Fibroblast of lung (primary cell): ENCODE data around the gene LANCL1. TPM values are rescaled to one million over a fixed set of nuclear protein-coding genes. Genes with fewer than 3 reads are reported as not detected.

Experiments
- DNase-seq, 2 donors: peaks; one replicate each; pipeline versions ENCODE4 v3.0.0 to v3.0.0-alpha.2; 2010; ENCODE audit warnings: low read depth in 2 of 2
- H2AFZ ChIP-seq: 2 replicates; pipeline ENCODE4 v1.5.1; 2012; ENCODE audit warnings: low read length, control low read depth, inconsistent platforms
- H3K27ac ChIP-seq: 2 replicates; pipeline ENCODE4 v1.5.1; 2011; ENCODE audit warnings: low read length, control low read depth; ENCODE audit not compliant: insufficient read depth
- H3K27me3 ChIP-seq: 2 replicates; pipeline ENCODE4 v1.5.1; 2011; ENCODE audit warnings: mild to moderate bottlenecking, low read length; ENCODE audit not compliant: control insufficient read depth, insufficient read depth
- H3K36me3 ChIP-seq: 2 replicates; pipeline ENCODE4 v1.5.1; 2011; ENCODE audit warnings: low read length; ENCODE audit not compliant: control insufficient read depth, insufficient read depth
- H3K4me1 ChIP-seq: 2 replicates; pipeline ENCODE4 v1.5.1; 2011; ENCODE audit warnings: low read length; ENCODE audit not compliant: control insufficient read depth, insufficient read depth; ENCODE audit errors: extremely low read depth
- H3K4me2 ChIP-seq: 2 replicates; pipeline ENCODE4 v1.5.1; 2011; ENCODE audit warnings: low read length, control low read depth; ENCODE audit not compliant: insufficient read depth; ENCODE audit errors: extremely low read depth
- H3K4me3 ChIP-seq, 4 experiments: fragments of 200-600 bp in 1 of 4; sonication (generic) in 1 of 4; replicated peaks in 1 of 4; 2 replicates each; pipeline ENCODE4 v1.5.1; 2011 to 2016; ENCODE audit warnings: low read length in 4 of 4, low read depth in 3 of 4, mild to moderate bottlenecking in 3 of 4, control low read depth in 2 of 4, inconsistent platforms in 1 of 4, mixed read lengths in 1 of 4; ENCODE audit not compliant: insufficient read depth in 1 of 4; ENCODE audit errors: control extremely low read depth in 1 of 4
- H3K79me2 ChIP-seq: 2 replicates; pipeline ENCODE4 v1.5.1; 2012; ENCODE audit warnings: mild to moderate bottlenecking, low read length, inconsistent platforms; ENCODE audit not compliant: control insufficient read depth, insufficient read depth
- H3K9ac ChIP-seq: 2 replicates; pipeline ENCODE4 v1.5.1; 2011; ENCODE audit warnings: mild to moderate bottlenecking, low read length, control low read depth; ENCODE audit not compliant: insufficient read depth
- H3K9me3 ChIP-seq: 2 replicates; pipeline ENCODE4 v1.5.1; 2012; ENCODE audit warnings: low read depth, low read length; ENCODE audit not compliant: control insufficient read depth, insufficient read depth
- H4K20me1 ChIP-seq: 2 replicates; pipeline ENCODE4 v1.5.1; 2011; ENCODE audit warnings: low read length; ENCODE audit not compliant: control insufficient read depth, insufficient read depth; ENCODE audit errors: extremely low read depth
- CTCF ChIP-seq, 2 donors: IDR thresholded peaks in 1 of 2; conservative IDR thresholded peaks in 1 of 2; 1 replicate in 1 of 2; 2 replicates in 1 of 2; pipeline ENCODE4 v1.5.1; 2011 to 2012; ENCODE audit warnings: low read length in 2 of 2, control low read depth in 1 of 2, inconsistent platforms in 1 of 2, low read depth in 1 of 2, mild to moderate bottlenecking in 1 of 2
- EZH2 ChIP-seq: IDR thresholded peaks from 2 replicates; pipeline ENCODE4 v1.5.1; 2012; ENCODE audit warnings: low read length, control low read depth, mild to moderate bottlenecking; ENCODE audit errors: missing control alignments
- polyA plus RNA-seq, 2 donors: library from polyadenylated mRNA; depleted of rRNA in 1 of 2; stranded (reverse) in 1 of 2; unstranded in 1 of 2; fragments of >200 nt; gene quantifications; 2 replicates each; pipeline ENCODE4 v1.2.1, GENCODE V29; 2011 to 2012; ENCODE audit warnings: missing spikeins in 1 of 2
- total RNA-seq: library from RNA; depleted of rRNA; stranded (reverse); fragments of >200 nt; gene quantifications from 2 replicates; pipeline ENCODE4 v1.2.1, GENCODE V29; 2014

LANCL1 gene
- total and polyA plus RNA-seq, 2 donors (not counting 1 experiment from before 2014, with no cell fraction given): 56.1 to 71.8 TPM

DNA sequence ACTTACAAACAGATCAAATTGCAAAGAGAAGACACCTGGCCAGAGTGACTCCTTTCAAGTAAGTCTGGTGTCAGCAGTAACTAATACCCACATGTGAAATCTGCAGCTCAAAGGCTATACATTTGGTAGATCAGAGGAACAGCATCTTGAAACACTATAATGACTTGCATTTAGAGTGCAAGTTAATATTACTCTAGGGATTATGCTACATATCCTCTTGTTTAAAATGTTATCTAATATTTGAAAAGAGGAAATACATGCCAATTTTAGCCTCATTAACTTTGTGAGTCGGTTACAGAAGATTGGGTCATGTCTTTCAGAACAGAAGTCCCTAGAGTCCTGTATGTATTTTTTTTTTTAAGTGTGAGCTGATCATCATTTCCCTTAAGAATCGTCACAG is 15.2 kb downstream of the LANCL1 start:
- no peak overlapping the region for H3K4me3 ChIP-seq
- H3K36me3 ChIP-seq: peaks cover 4% of the 10 kb centered on the region
- no peaks in the 10 kb centered on the region for H3K79me2 ChIP-seq
- no peak overlapping the region for H3K9ac ChIP-seq
- no peaks in the 10 kb centered on the region for H3K4me1 ChIP-seq
- H4K20me1 ChIP-seq: no peaks in the 10 kb centered on the region
- TF ChIP-seq CTCF (conservative IDR thresholded peaks at IDR 0.05 in 1 of 2, IDR thresholded peaks at IDR 0.05 in 1 of 2; ENCODE audit: low read depth in 1 of 2, low read length in 2 of 2) (no peak), EZH2 (no peak)
- H3K27ac ChIP-seq: no peak overlapping the region
- no peak overlapping the region for H3K4me2 ChIP-seq
- no peaks in the 10 kb centered on the region for H3K9me3 ChIP-seq
- H2AFZ ChIP-seq: no peak overlapping the region
- no peak for DNase-seq
- H3K27me3 ChIP-seq: no peaks in the 10 kb centered on the region

DNA sequence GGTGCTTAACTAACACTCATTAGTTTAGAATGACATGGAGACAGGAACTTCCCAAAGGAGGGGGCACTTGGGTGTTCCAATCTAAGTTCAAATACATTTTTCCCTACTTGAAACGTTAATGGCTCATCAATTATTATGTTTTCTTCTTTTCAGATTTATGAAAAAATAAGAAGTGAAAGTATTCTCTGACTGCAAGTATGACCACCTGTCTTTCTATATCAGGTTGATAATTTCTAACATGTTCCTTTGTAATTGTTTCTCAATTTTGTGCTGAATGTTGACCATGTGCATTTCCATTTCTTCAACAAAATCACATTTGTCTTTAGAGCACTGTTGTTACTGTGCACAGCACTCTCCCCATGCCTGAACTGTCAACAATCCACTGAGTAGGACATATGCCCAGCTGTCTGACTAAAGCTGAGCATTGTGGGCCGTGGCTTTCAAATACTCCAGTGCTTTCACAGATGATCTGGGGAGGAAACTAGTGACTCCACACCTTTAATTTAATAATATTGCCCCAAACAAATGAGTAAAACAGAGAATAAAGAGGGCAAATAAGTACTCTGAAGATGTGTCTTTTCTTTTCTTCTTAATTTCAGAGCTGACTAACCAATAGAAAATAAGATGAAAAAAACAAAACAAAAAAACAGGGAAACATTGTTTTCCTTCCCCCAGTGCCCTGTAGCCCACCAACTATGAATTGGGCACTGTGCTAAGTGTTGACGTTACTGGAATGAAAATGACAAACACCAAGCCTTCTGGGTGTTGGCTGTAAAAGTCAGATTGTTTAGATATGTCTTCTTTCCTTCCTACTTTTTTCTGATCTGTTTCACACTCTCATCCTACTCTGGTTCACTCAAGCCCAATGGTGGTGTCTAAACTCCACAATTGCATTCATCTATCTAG is 16.0 kb downstream of the LANCL1 start:
- Histone ChIP-seq H3K9me3 (no peaks in the 10 kb centered on the region), H3K4me1 (no peaks in the 10 kb centered on the region), H4K20me1 (no peaks in the 10 kb centered on the region), H3K9ac (no peak overlapping the region), H2AFZ (no peak overlapping the region), H3K4me2 (no peak overlapping the region), H3K27me3 (no peaks in the 10 kb centered on the region), H3K79me2 (no peaks in the 10 kb centered on the region), H3K36me3 (peaks cover 4% of the 10 kb centered on the region), H3K4me3 (no peak overlapping the region), H3K27ac (no peak overlapping the region)
- TF ChIP-seq EZH2: no peak
- TF ChIP-seq CTCF (conservative IDR thresholded peaks at IDR 0.05 in 1 of 2, IDR thresholded peaks at IDR 0.05 in 1 of 2; ENCODE audit: low read depth in 1 of 2, low read length in 2 of 2): no peak
- no peak for DNase-seq

DNA sequence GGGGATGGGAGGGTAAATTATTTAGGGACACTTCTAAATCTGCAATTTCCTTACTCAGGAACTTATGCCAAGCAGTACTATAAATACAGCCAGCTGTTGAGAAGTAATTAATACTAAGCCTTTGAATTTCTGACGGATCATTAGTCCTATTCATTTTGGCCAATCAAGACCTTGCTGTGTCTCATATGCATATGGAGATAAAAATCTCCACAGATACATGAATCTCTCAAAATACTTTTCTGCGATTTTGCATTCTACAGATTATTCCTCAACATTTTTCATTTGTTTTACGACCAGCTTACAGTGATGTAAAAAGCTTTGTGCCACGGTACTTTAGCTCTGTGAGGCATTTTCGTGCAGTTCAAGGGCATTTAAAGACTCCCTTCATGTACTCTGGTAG is 16.7 kb downstream of the LANCL1 start:
- Histone ChIP-seq H2AFZ (no peak overlapping the region), H3K4me2 (no peak overlapping the region), H3K9ac (no peak overlapping the region), H3K36me3 (peaks cover 4% of the 10 kb centered on the region), H3K4me1 (no peaks in the 10 kb centered on the region), H3K27me3 (no peaks in the 10 kb centered on the region), H3K4me3 (no peak overlapping the region), H3K9me3 (no peaks in the 10 kb centered on the region), H4K20me1 (no peaks in the 10 kb centered on the region), H3K79me2 (no peaks in the 10 kb centered on the region), H3K27ac (no peak overlapping the region)
- DNase-seq: no peak
- TF ChIP-seq CTCF (conservative IDR thresholded peaks at IDR 0.05 in 1 of 2, IDR thresholded peaks at IDR 0.05 in 1 of 2; ENCODE audit: low read depth in 1 of 2, low read length in 2 of 2): no peak
- TF ChIP-seq EZH2: no peak
